ENCODE measurements around the gene ZNF280B. TPM values are rescaled to one million over a fixed set of nuclear protein-coding genes. Genes with fewer than 3 reads are reported as not detected.

The ZNF280B gene
- total RNA-seq, 1 experiment from 2014 or later = 3.9 TPM

DNA sequence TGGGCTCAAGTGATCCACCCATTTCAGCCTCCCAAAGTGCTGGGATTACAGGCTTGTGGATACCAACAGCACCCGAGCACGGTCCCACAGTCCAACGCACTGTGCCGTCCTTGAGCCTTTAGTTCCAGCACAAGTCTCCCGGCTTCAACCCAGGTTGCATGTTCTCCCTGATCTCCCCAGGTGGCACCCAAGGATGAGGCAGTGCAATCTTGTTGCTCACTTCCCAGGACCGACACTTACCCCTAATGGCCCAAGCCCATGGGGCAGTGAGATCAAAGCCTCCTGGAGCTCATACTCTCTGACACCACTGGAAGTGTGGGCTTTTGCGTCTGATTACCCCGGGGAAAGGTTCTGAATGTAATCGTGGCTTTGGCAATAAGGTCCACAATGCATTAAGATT lies 47.1 kb upstream of the ZNF280B start:
- Mint-ChIP-seq H3K4me3 (ENCODE audit: unreplicated experiment) (no peak overlapping the region), H3K36me3 (ENCODE audit: insufficient read depth, unreplicated experiment) (no peaks in the 10 kb centered on the region), H3K4me1 (ENCODE audit: low read depth, unreplicated experiment) (no peaks in the 10 kb centered on the region), H3K9me3 (ENCODE audit: unreplicated experiment) (no peaks in the 10 kb centered on the region), H3K27me3 (ENCODE audit: insufficient read depth, unreplicated experiment) (peaks cover 4% of the 10 kb centered on the region), H3K27ac (ENCODE audit: unreplicated experiment) (no peak overlapping the region)
- no peak for DNase-seq
- ChIA-PET CTCF (interaction anchor here (0.7 kb wide), 1 partner anchor 100 kb away, joined by 5 read pairs; no protein-coding TSS in a partner anchor), POLR2A (no interaction called here)
- Histone ChIP-seq H3K9me3 (no peaks in the 10 kb centered on the region), H3K27me3 (replicated peaks; ENCODE audit: control insufficient read depth, insufficient read depth, low read length) (no peaks in the 10 kb centered on the region), H3K36me3 (ENCODE audit: control insufficient read depth, insufficient read depth, low read length) (no peaks in the 10 kb centered on the region), H3K4me3 (ENCODE audit: low read depth, low read length) (no peak overlapping the region), H3K4me1 (no peaks in the 10 kb centered on the region)
- BruUV-seq (replicated peaks) = no TSS peak
- intact Hi-C loops (cut with micrococcal nuclease; ENCODE audit: unreplicated experiment) = no loop called here
- TF ChIP-seq, protein P1, sequence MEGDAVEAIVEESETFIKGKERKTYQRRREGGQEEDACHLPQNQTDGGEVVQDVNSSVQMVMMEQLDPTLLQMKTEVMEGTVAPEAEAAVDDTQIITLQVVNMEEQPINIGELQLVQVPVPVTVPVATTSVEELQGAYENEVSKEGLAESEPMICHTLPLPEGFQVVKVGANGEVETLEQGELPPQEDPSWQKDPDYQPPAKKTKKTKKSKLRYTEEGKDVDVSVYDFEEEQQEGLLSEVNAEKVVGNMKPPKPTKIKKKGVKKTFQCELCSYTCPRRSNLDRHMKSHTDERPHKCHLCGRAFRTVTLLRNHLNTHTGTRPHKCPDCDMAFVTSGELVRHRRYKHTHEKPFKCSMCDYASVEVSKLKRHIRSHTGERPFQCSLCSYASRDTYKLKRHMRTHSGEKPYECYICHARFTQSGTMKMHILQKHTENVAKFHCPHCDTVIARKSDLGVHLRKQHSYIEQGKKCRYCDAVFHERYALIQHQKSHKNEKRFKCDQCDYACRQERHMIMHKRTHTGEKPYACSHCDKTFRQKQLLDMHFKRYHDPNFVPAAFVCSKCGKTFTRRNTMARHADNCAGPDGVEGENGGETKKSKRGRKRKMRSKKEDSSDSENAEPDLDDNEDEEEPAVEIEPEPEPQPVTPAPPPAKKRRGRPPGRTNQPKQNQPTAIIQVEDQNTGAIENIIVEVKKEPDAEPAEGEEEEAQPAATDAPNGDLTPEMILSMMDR (IDR thresholded peaks at IDR 0.05; ENCODE audit: insufficient read depth in 1 of 2, low read depth in 1 of 2, low read length in 1 of 2, severe bottlenecking in 1 of 2, unreplicated experiment in 1 of 2) = no peak

DNA sequence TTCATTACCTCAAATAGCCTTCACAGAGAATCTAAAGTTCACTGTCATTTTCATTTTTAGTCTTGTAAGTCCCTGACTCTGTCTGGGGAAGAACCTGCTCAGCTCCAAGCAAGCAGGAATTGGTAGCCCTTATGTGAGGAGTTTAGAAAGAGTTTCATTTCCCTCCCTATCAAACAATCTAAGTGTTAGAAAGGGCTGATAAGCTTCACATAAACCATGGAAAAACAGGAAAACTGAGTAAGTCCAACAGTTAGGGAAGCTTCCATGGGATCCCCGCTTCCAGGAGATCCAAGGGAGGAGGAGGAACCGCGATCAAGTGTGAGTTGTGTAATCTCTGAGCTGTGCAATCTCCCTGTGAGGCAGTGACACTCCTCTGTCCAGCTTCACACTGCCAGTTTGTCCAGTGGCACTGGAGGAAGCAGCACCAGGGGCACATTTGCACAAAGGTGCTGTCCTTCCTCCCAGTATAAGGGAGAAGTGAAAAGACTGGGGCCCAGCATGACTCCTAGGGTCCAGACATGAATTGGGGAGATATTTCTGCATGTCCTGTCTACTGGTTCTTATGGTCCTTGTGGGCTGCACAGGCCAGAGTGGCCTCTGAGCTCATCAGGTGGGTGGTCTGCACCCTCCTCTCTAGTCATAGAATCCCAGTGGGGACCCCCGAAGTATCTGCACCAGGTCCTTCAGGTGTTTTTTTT lies 46.2 kb upstream of the ZNF280B start:
- Mint-ChIP-seq H3K9me3 (ENCODE audit: unreplicated experiment) (no peaks in the 10 kb centered on the region), H3K4me1 (ENCODE audit: low read depth, unreplicated experiment) (no peaks in the 10 kb centered on the region), H3K36me3 (ENCODE audit: insufficient read depth, unreplicated experiment) (no peaks in the 10 kb centered on the region), H3K4me3 (ENCODE audit: unreplicated experiment) (no peak overlapping the region), H3K27ac (ENCODE audit: unreplicated experiment) (no peak overlapping the region), H3K27me3 (ENCODE audit: insufficient read depth, unreplicated experiment) (no peaks in the 10 kb centered on the region)
- Histone ChIP-seq H3K4me3 (ENCODE audit: low read depth, low read length) (no peak overlapping the region), H3K27me3 (replicated peaks; ENCODE audit: control insufficient read depth, insufficient read depth, low read length) (no peaks in the 10 kb centered on the region), H3K36me3 (ENCODE audit: control insufficient read depth, insufficient read depth, low read length) (no peaks in the 10 kb centered on the region), H3K4me1 (no peaks in the 10 kb centered on the region), H3K9me3 (no peaks in the 10 kb centered on the region)
- TF ChIP-seq, protein P1 (IDR thresholded peaks at IDR 0.05; ENCODE audit: insufficient read depth in 1 of 2, low read depth in 1 of 2, low read length in 1 of 2, severe bottlenecking in 1 of 2, unreplicated experiment in 1 of 2) = no peak
- no TSS peak for BruUV-seq (replicated peaks)
- intact Hi-C loops (cut with micrococcal nuclease; ENCODE audit: unreplicated experiment) = loop anchor here (5.0 kb wide), 1 partner anchor 92 kb away; no protein-coding TSS in a partner anchor
- ChIA-PET POLR2A (no interaction called here), CTCF (interaction anchor here (1.0 kb wide), 1 partner anchor 91 kb away, joined by 3 read pairs; no protein-coding TSS in a partner anchor)
- DNase-seq = no peak

GRCh38 chr22:22553735-22554586 lies 45.4 kb upstream of the ZNF280B start:
- H3K9me3 ChIP-seq = no peaks in the 10 kb centered on the region
- H3K4me3 Mint-ChIP-seq (ENCODE audit: unreplicated experiment) = no peak overlapping the region
- no peaks in the 10 kb centered on the region for H3K4me1 Mint-ChIP-seq (ENCODE audit: low read depth, unreplicated experiment)
- no peaks in the 10 kb centered on the region for H3K9me3 Mint-ChIP-seq (ENCODE audit: unreplicated experiment)
- no peaks in the 10 kb centered on the region for H3K36me3 ChIP-seq (ENCODE audit: control insufficient read depth, insufficient read depth, low read length)
- H3K36me3 Mint-ChIP-seq (ENCODE audit: insufficient read depth, unreplicated experiment) = no peaks in the 10 kb centered on the region
- intact Hi-C loops (cut with micrococcal nuclease; ENCODE audit: unreplicated experiment) = loop anchor here (5.0 kb wide), 1 partner anchor 92 kb away; no protein-coding TSS in a partner anchor
- H3K27me3 Mint-ChIP-seq (ENCODE audit: insufficient read depth, unreplicated experiment) = no peaks in the 10 kb centered on the region
- BruUV-seq (replicated peaks) = no TSS peak
- H3K27ac Mint-ChIP-seq (ENCODE audit: unreplicated experiment) = no peak overlapping the region
- H3K27me3 ChIP-seq (replicated peaks; ENCODE audit: control insufficient read depth, insufficient read depth, low read length) = no peaks in the 10 kb centered on the region
- no peaks in the 10 kb centered on the region for H3K4me1 ChIP-seq
- TF ChIP-seq, protein P1 (IDR thresholded peaks at IDR 0.05; ENCODE audit: insufficient read depth in 1 of 2, low read depth in 1 of 2, low read length in 1 of 2, severe bottlenecking in 1 of 2, unreplicated experiment in 1 of 2) = no peak
- no peak overlapping the region for H3K4me3 ChIP-seq (ENCODE audit: low read depth, low read length)
- no peak for DNase-seq
- CTCF ChIA-PET = interaction anchor here (1.0 kb wide), 1 partner anchor 90 kb away, joined by 3 read pairs; no protein-coding TSS in a partner anchor
- POLR2A ChIA-PET = no interaction called here

Measured in Caco-2 (cell line).